IMR-90 (cell line): Measurements from ENCODE around the gene SLC17A8. TPM values are rescaled to one million over a fixed set of nuclear protein-coding genes. Genes with fewer than 3 reads are reported as not detected.

Experiments
- ATAC-seq: fragments of 200-7000 bp; cut with Tn5 transposase; 2 replicates; pipeline ENCODE4 v1.9.1; 2020; ENCODE audit warnings: low read depth, mild to moderate bottlenecking, moderate library complexity
- BruUV-seq: library from RNA; stranded (reverse); fragments of 400-500 nt; replicated peaks from 2 replicates; lab custom pipeline; 2021; lab: Mats Ljungman, UMichigan
- CTCF ChIA-PET: fragments of 300-600 bp; formaldehyde crosslinking; extraction: SDS; loops from one replicate; lab custom pipeline; 2021; ENCODE audit warnings: antibody characterized with exemption; lab: Yijun Ruan, JAX
- POLR2A ChIA-PET: fragments of 300-600 bp; sonication (Branson Sonifier 250); formaldehyde crosslinking; loops from one replicate; lab custom pipeline; 2022; ENCODE audit warnings: antibody characterized with exemption; ENCODE audit not compliant: unreplicated experiment; lab: Charles Lee
- DNase-seq: peaks from one replicate; pipeline ENCODE4 v3.0.0; 2013
- H2AFZ ChIP-seq: replicated peaks from 2 replicates; pipeline ENCODE3; 2013; ENCODE audit warnings: low read length, mild to moderate bottlenecking; ENCODE audit not compliant: poor library complexity
- H2AK5ac ChIP-seq: 2 replicates; pipeline ENCODE4 v1.6.1; 2013; ENCODE audit warnings: low read depth, low read length, inconsistent platforms
- H2AK9ac ChIP-seq: replicated peaks from 2 replicates; pipeline ENCODE3; 2013; ENCODE audit warnings: mild to moderate bottlenecking, low read depth, low read length, moderate library complexity; ENCODE audit not compliant: poor library complexity
- H2BK120ac ChIP-seq: 2 replicates; pipeline ENCODE4 v1.6.1; 2013; ENCODE audit warnings: low read depth, low read length, inconsistent platforms
- H2BK15ac ChIP-seq: 3 replicates; pipeline ENCODE4 v1.6.1; 2013; ENCODE audit warnings: low read depth, low read length, inconsistent platforms
- H2BK20ac ChIP-seq: 2 replicates; pipeline ENCODE4 v1.6.1; 2013; ENCODE audit warnings: low read depth, mild to moderate bottlenecking, inconsistent platforms, low read length, moderate library complexity
- H2BK5ac ChIP-seq: 2 replicates; pipeline ENCODE4 v1.6.1; 2013; ENCODE audit warnings: mild to moderate bottlenecking, low read depth, low read length, inconsistent platforms; ENCODE audit not compliant: poor library complexity, severe bottlenecking
- H3K14ac ChIP-seq: replicated peaks from 2 replicates; pipeline ENCODE4 v1.6.1; 2013; ENCODE audit warnings: low read depth, low read length, inconsistent platforms
- H3K18ac ChIP-seq: 2 replicates; pipeline ENCODE4 v1.6.1; 2013; ENCODE audit warnings: low read depth, low read length, control low read depth
- H3K23ac ChIP-seq: 2 replicates; pipeline ENCODE4 v1.6.1; 2013; ENCODE audit warnings: low read depth, low read length, inconsistent platforms
- H3K27ac ChIP-seq: 2 replicates; pipeline ENCODE4 v1.5.1; 2013; ENCODE audit warnings: mild to moderate bottlenecking, control low read depth, low read length; ENCODE audit not compliant: insufficient read depth
- H3K27me3 ChIP-seq: 2 replicates; pipeline ENCODE4 v1.6.1; 2013; ENCODE audit warnings: low read length; ENCODE audit not compliant: control insufficient read depth, insufficient read depth
- H3K36me3 ChIP-seq: 2 replicates; pipeline ENCODE4 v1.6.1; 2013; ENCODE audit warnings: low read length, mixed read lengths; ENCODE audit not compliant: control insufficient read depth, insufficient read depth
- H3K4ac ChIP-seq: 2 replicates; pipeline ENCODE4 v1.6.1; 2013; ENCODE audit warnings: low read depth, low read length, inconsistent platforms
- H3K4me1 ChIP-seq: 2 replicates; pipeline ENCODE4 v1.6.1; 2013; ENCODE audit warnings: low read length, mixed read lengths; ENCODE audit not compliant: control insufficient read depth, insufficient read depth
- H3K4me2 ChIP-seq: 2 replicates; pipeline ENCODE4 v1.6.1; 2013; ENCODE audit warnings: low read depth, mild to moderate bottlenecking, control low read depth, low read length, moderate library complexity
- H3K4me3 ChIP-seq: 2 replicates; pipeline ENCODE4 v1.5.1; 2013; ENCODE audit warnings: low read depth, mild to moderate bottlenecking, control low read depth, low read length, moderate library complexity; ENCODE audit not compliant: insufficient read depth
- H3K56ac ChIP-seq: 2 replicates; pipeline ENCODE4 v1.6.1; 2013; ENCODE audit warnings: low read length, inconsistent platforms; ENCODE audit not compliant: insufficient read depth; ENCODE audit errors: extremely low read depth
- H3K79me1 ChIP-seq, 2 experiments: 2 replicates each; pipeline ENCODE4 v1.6.1; 2013; ENCODE audit warnings: low read length in 2 of 2, inconsistent platforms in 1 of 2, low read depth in 1 of 2
- H3K9ac ChIP-seq: 2 replicates; pipeline ENCODE4 v1.6.1; 2013; ENCODE audit warnings: low read depth, low read length, control low read depth
- H3K9me1 ChIP-seq: 2 replicates; pipeline ENCODE4 v1.6.1; 2013; ENCODE audit warnings: low read length, inconsistent platforms; ENCODE audit not compliant: insufficient read depth
- H3K9me3 ChIP-seq: 2 replicates; pipeline ENCODE4 v1.6.1; 2013; ENCODE audit warnings: low read length; ENCODE audit not compliant: control insufficient read depth, insufficient read depth
- H4K20me1 ChIP-seq: 2 replicates; pipeline ENCODE4 v1.6.1; 2013; ENCODE audit warnings: low read length, inconsistent platforms; ENCODE audit not compliant: insufficient read depth
- H4K5ac ChIP-seq: 2 replicates; pipeline ENCODE4 v1.6.1; 2013; ENCODE audit warnings: mild to moderate bottlenecking, low read depth, low read length, control low read depth
- H4K8ac ChIP-seq, 2 experiments: 2 replicates each; pipeline ENCODE4 v1.6.1; 2013; ENCODE audit warnings: low read depth in 2 of 2, low read length in 2 of 2, control low read depth in 1 of 2, inconsistent platforms in 1 of 2
- H4K91ac ChIP-seq: 2 replicates; pipeline ENCODE4 v1.6.1; 2013; ENCODE audit warnings: low read depth, low read length, inconsistent platforms; ENCODE audit not compliant: insufficient read depth
- BHLHE40 ChIP-seq: fragments of 150-350 bp; IDR thresholded peaks from 2 replicates; pipeline ENCODE4 v1.6.1; 2016; ENCODE audit warnings: mild to moderate bottlenecking, low read depth, low read length
- FOS ChIP-seq: fragments of 150-350 bp; IDR thresholded peaks from 2 replicates; pipeline ENCODE4 v1.6.1; 2016; ENCODE audit warnings: low read depth, low read length
- NFE2L2 ChIP-seq: fragments of 150-350 bp; IDR thresholded peaks from 2 replicates; pipeline ENCODE4 v1.6.1; 2016; ENCODE audit warnings: low read depth, mild to moderate bottlenecking, low read length
- POLR2A ChIP-seq: IDR thresholded peaks from 2 replicates; pipeline ENCODE4 v1.6.1; 2012; ENCODE audit warnings: mild to moderate bottlenecking, low read depth, low read length
- RAD21 ChIP-seq: IDR thresholded peaks from 2 replicates; pipeline ENCODE4 v1.6.1; 2012; ENCODE audit warnings: low read length, improper control_type of control experiment
- RCOR1 ChIP-seq: IDR thresholded peaks from 2 replicates; pipeline ENCODE4 v1.6.1; 2012; ENCODE audit warnings: mild to moderate bottlenecking, low read length, improper control_type of control experiment; ENCODE audit not compliant: insufficient replicate concordance
- RFX5 ChIP-seq: IDR thresholded peaks from 2 replicates; pipeline ENCODE4 v1.8.0; 2012; ENCODE audit warnings: low read depth, mild to moderate bottlenecking, low read length, moderate library complexity
- SMC3 ChIP-seq: fragments of 150-350 bp; IDR thresholded peaks from 2 replicates; pipeline ENCODE4 v1.6.1; 2016; ENCODE audit warnings: low read depth, mild to moderate bottlenecking, antibody characterized with exemption, low read length, moderate library complexity
- USF2 ChIP-seq: fragments of 150-350 bp; IDR thresholded peaks from 2 replicates; pipeline ENCODE4 v1.6.1; 2017; ENCODE audit warnings: mild to moderate bottlenecking, antibody characterized with exemption, low read length, low read depth
- dilution Hi-C: fragments of 300-500 bp; cut with HindIII; formaldehyde crosslinking; loops from one replicate; pipeline ENCODE4 v1.14.3; 2018; ENCODE audit warnings: low sequenced_read_pairs; ENCODE audit not compliant: unreplicated experiment
- in situ Hi-C: fragments of 300-500 bp; cut with MboI; formaldehyde crosslinking; loops from 3 replicates; pipeline ENCODE4 v1.14.3; 2019; ENCODE audit warnings: low sequenced_read_pairs, inconsistent platforms, mixed read lengths
- intact Hi-C: fragments of 100-400 bp; cut with micrococcal nuclease; formaldehyde crosslinking; loops from 2 replicates; pipeline ENCODE4 v1.10.0; 2022
- polyA plus RNA-seq, 3 experiments: library from polyadenylated mRNA; depleted of rRNA; stranded (reverse); fragments of >200 nt; gene quantifications; 2 replicates each; pipeline ENCODE4 v1.2.3, GENCODE V29; 2012; ENCODE audit warnings: low replicate concordance in 1 of 3
- total RNA-seq: library from RNA; depleted of rRNA; stranded (reverse); fragments of >200 nt; gene quantifications from 2 replicates; pipeline ENCODE4 v1.2.3, GENCODE V29; 2012

SLC17A8 gene
- total and polyA plus RNA-seq, 2 of the 4 experiments (the other 2 are of a cell fraction) = not detected

GRCh38 chr12:100401660-100402059, 44.8 kb downstream of the SLC17A8 start:
- ATAC-seq = no peak; the same call in 1 of the 2 replicates

More at GRCh38 chr12:100401660-100402059, 44.8 kb downstream of the SLC17A8 start:
- Histone ChIP-seq H3K9me3 (no peaks in the 10 kb centered on the region), H3K23ac (no peak overlapping the region), H4K8ac (no peak overlapping the region), H2BK5ac (no peak overlapping the region), H3K9ac (no peak overlapping the region), H3K4me1 (no peaks in the 10 kb centered on the region), H2AK5ac (no peak overlapping the region), H3K14ac (no peak overlapping the region), H3K4me2 (no peak overlapping the region), H3K79me1 (no peaks in the 10 kb centered on the region), H2BK15ac (no peak overlapping the region), H3K27ac (no peak overlapping the region), H3K27me3 (peaks cover 1% of the 10 kb centered on the region; the same call in 1 of the 2 replicates), H2AFZ (no peak overlapping the region), H4K20me1 (no peaks in the 10 kb centered on the region), H3K18ac (no peak overlapping the region), H3K36me3 (no peaks in the 10 kb centered on the region), H3K9me1 (no peaks in the 10 kb centered on the region), H4K5ac (no peak overlapping the region), H2BK120ac (no peak overlapping the region), H3K4me3 (no peak overlapping the region), H4K91ac (no peak overlapping the region), H2AK9ac (no peak overlapping the region), H2BK20ac (no peak overlapping the region), H3K4ac (no peak overlapping the region), H3K56ac (no peak overlapping the region)
- ChIA-PET CTCF (no interaction called here), POLR2A (no interaction called here)
- intact Hi-C loops = no loop called here
- DNase-seq = peak; percentile 31
- in situ Hi-C loops = no loop called here
- TF ChIP-seq FOS (no peak), USF2 (no peak), NFE2L2 (no peak), RFX5 (no peak), SMC3 (no peak), RAD21 (no peak), BHLHE40 (no peak), POLR2A (no peak), RCOR1 (no peak)
- no TSS peak for BruUV-seq
- dilution Hi-C loops = no loop called here
